ENCODE results near the gene PKP2. TPM values are rescaled to one million over a fixed set of nuclear protein-coding genes. Genes with fewer than 3 reads are reported as not detected.
"Not testable (repeated sequence)": the region's sequence is repeated elsewhere in the genome, so short reads cannot be mapped to it uniquely, and the experiment has no call there.

PKP2 gene
- polyA plus RNA-seq, 2 donors, result 1.5 to 6.5 TPM

GRCh38 chr12:32870716-32871115 is 25.9 kb downstream of the PKP2 start:
- Histone ChIP-seq H3K27me3 (ENCODE audit: control insufficient read depth in 1 of 2, insufficient read depth in 2 of 2, low read length in 2 of 2) (no peaks in the 10 kb centered on the region), H3K4me1 (ENCODE audit: control insufficient read depth in 2 of 2, insufficient read depth in 2 of 2, low read length in 1 of 2) (no peaks in the 10 kb centered on the region), H3K27ac (ENCODE audit: low read depth in 2 of 2, low read length in 1 of 2) (peak overlapping the region in 1 of 2 donors; percentile 79), H3K9me3 (ENCODE audit: control insufficient read depth in 2 of 2, insufficient read depth in 1 of 2, low read depth in 1 of 2, low read length in 1 of 2) (no peaks in the 10 kb centered on the region), H3K36me3 (ENCODE audit: control insufficient read depth in 2 of 2, insufficient read depth in 2 of 2, low read length in 1 of 2) (no peaks in the 10 kb centered on the region), H3K4me3 (ENCODE audit: low read depth in 1 of 2, low read length in 2 of 2) (no peak overlapping the region)
- WGBS, 2 donors, result 16 to 38% methylated on average over 3 of the region's 3 CpGs

DNA sequence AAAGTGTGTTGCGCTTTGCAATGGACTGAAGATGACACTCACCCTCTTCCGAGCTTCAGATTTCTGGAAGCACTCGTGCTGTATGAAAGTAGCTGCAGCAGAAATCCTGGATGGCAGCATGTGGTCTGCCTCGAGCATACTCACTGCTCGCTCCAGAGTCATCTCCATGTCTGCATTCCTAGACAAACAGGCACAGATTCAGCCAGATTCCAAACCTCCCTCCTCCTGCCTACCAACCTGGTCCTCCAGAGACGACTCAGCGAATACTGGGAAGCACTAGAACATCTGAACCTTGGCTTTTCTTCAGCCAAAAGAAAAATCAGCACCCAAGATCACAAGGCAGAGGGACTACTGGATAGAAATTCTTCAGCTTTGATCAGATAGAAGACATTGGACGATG is 27.7 kb downstream of the PKP2 start:
- no peaks in the 10 kb centered on the region for H3K36me3 ChIP-seq (ENCODE audit: control insufficient read depth in 2 of 2, insufficient read depth in 2 of 2, low read length in 1 of 2)
- H3K9me3 ChIP-seq (ENCODE audit: control insufficient read depth in 2 of 2, insufficient read depth in 1 of 2, low read depth in 1 of 2, low read length in 1 of 2), result no peaks in the 10 kb centered on the region
- H3K4me3 ChIP-seq (ENCODE audit: low read depth in 1 of 2, low read length in 2 of 2), result no peak overlapping the region
- WGBS, 2 donors, result 92 to 94% methylated on average over 8 of the region's 8 CpGs
- no peak overlapping the region for H3K27ac ChIP-seq (ENCODE audit: low read depth in 2 of 2, low read length in 1 of 2)
- H3K27me3 ChIP-seq (ENCODE audit: control insufficient read depth in 1 of 2, insufficient read depth in 2 of 2, low read length in 2 of 2), result no peaks in the 10 kb centered on the region
- no peaks in the 10 kb centered on the region for H3K4me1 ChIP-seq (ENCODE audit: control insufficient read depth in 2 of 2, insufficient read depth in 2 of 2, low read length in 1 of 2)

DNA sequence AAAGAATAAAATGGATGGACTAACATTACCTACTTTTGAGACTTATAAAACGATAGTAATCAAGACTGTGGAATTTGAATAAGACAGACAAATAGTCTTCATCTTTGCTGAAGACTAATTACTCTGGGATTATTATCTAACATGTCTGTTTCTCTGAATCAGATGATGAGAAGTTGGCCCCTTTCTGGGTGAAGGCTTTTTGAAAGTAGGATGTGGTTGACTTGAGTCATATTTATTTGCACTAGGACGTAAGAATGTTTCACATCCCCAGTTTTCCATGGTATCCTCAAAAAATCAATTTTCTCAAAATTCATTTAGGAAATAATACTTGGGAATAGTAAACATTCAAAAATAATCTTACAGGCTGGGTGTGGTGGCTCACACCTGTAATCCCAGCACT is 31.8 kb downstream of the PKP2 start:
- H3K4me1 ChIP-seq (ENCODE audit: control insufficient read depth in 2 of 2, insufficient read depth in 2 of 2, low read length in 1 of 2), result no peaks in the 10 kb centered on the region
- WGBS, 2 donors, result 77 to 90% methylated on average over 2 of the region's 2 CpGs
- no peaks in the 10 kb centered on the region for H3K36me3 ChIP-seq (ENCODE audit: control insufficient read depth in 2 of 2, insufficient read depth in 2 of 2, low read length in 1 of 2)
- no peaks in the 10 kb centered on the region for H3K9me3 ChIP-seq (ENCODE audit: control insufficient read depth in 2 of 2, insufficient read depth in 1 of 2, low read depth in 1 of 2, low read length in 1 of 2)
- no peak overlapping the region for H3K4me3 ChIP-seq (ENCODE audit: low read depth in 1 of 2, low read length in 2 of 2)
- H3K27ac ChIP-seq (ENCODE audit: low read depth in 2 of 2, low read length in 1 of 2), result no peak overlapping the region
- no peaks in the 10 kb centered on the region for H3K27me3 ChIP-seq (ENCODE audit: control insufficient read depth in 1 of 2, insufficient read depth in 2 of 2, low read length in 2 of 2)

- H3K36me3 ChIP-seq (ENCODE audit: control insufficient read depth in 2 of 2, insufficient read depth in 2 of 2, low read length in 1 of 2), result no peaks in the 10 kb centered on the region
- no peaks in the 10 kb centered on the region for H3K9me3 ChIP-seq (ENCODE audit: control insufficient read depth in 2 of 2, insufficient read depth in 1 of 2, low read depth in 1 of 2, low read length in 1 of 2)
- 84 to 87% methylated on average over 7 of the region's 7 CpGs for WGBS, 2 donors
- H3K4me1 ChIP-seq (ENCODE audit: control insufficient read depth in 2 of 2, insufficient read depth in 2 of 2, low read length in 1 of 2), result no peaks in the 10 kb centered on the region
- no peaks in the 10 kb centered on the region for H3K27me3 ChIP-seq (ENCODE audit: control insufficient read depth in 1 of 2, insufficient read depth in 2 of 2, low read length in 2 of 2)
- no peak overlapping the region for H3K4me3 ChIP-seq (ENCODE audit: low read depth in 1 of 2, low read length in 2 of 2)
- no peak overlapping the region for H3K27ac ChIP-seq (ENCODE audit: low read depth in 2 of 2, low read length in 1 of 2)
These were observed 33.4 kb downstream of the PKP2 start for GRCh38 chr12:32863128-32863527.

GRCh38 chr12:32861658-32862057 is 34.9 kb downstream of the PKP2 start:
- WGBS, 2 donors, result 92% methylated on average over 2 of the region's 2 CpGs
- H3K4me3 ChIP-seq (ENCODE audit: low read depth in 1 of 2, low read length in 2 of 2); H3K9me3 ChIP-seq (ENCODE audit: control insufficient read depth in 2 of 2, insufficient read depth in 1 of 2, low read depth in 1 of 2, low read length in 1 of 2); H3K27me3 ChIP-seq (ENCODE audit: control insufficient read depth in 1 of 2, insufficient read depth in 2 of 2, low read length in 2 of 2); H3K36me3 ChIP-seq (ENCODE audit: control insufficient read depth in 2 of 2, insufficient read depth in 2 of 2, low read length in 1 of 2); H3K4me1 ChIP-seq (ENCODE audit: control insufficient read depth in 2 of 2, insufficient read depth in 2 of 2, low read length in 1 of 2); H3K27ac ChIP-seq (ENCODE audit: low read depth in 2 of 2, low read length in 1 of 2): not testable (repeated sequence)

DNA sequence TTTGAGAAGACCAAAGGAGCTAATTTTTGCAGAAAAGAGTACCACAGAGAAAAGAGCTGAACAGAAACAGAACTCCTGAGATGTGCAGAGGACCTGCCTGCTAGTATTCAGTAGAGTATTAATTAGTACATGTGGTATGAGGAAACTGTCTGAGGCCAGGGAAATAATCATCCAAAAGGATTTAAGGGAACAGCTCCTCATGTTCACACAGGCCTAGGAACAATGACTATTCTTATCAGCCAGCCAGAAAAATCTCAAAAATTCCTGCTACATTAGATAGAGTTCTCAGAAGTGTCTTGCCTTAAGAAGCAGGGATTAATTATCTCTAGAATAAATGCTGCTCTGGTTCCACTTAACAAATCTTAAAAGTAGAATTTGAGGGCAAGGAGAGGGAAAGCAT is 36.4 kb downstream of the PKP2 start:
- Histone ChIP-seq H3K27ac (ENCODE audit: low read depth in 2 of 2, low read length in 1 of 2) (no peak overlapping the region), H3K27me3 (ENCODE audit: control insufficient read depth in 1 of 2, insufficient read depth in 2 of 2, low read length in 2 of 2) (no peaks in the 10 kb centered on the region), H3K4me3 (ENCODE audit: low read depth in 1 of 2, low read length in 2 of 2) (no peak overlapping the region), H3K4me1 (ENCODE audit: control insufficient read depth in 2 of 2, insufficient read depth in 2 of 2, low read length in 1 of 2) (no peaks in the 10 kb centered on the region), H3K36me3 (ENCODE audit: control insufficient read depth in 2 of 2, insufficient read depth in 2 of 2, low read length in 1 of 2) (no peaks in the 10 kb centered on the region), H3K9me3 (ENCODE audit: control insufficient read depth in 2 of 2, insufficient read depth in 1 of 2, low read depth in 1 of 2, low read length in 1 of 2) (no peaks in the 10 kb centered on the region)

DNA sequence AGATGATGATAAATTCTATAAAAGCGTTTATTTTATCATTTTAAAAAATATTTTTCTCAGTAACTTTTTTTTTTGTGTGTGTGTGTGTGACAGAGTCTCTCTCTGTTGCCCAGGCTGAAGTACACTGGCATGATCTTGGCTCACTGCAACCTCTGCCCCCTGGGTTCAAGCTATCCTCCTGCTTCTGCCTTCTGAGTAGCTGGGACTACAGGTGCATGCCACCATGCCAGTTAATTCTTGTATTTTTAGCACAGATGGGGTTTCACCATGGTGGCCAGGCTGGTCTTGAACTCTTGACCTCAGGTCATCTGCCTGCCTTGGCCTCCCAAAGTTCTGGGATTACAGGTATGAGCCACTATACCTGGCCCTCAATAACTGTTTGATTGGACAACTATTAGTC is 37.2 kb downstream of the PKP2 start:
- Histone ChIP-seq H3K36me3 (ENCODE audit: control insufficient read depth in 2 of 2, insufficient read depth in 2 of 2, low read length in 1 of 2) (no peaks in the 10 kb centered on the region), H3K9me3 (ENCODE audit: control insufficient read depth in 2 of 2, insufficient read depth in 1 of 2, low read depth in 1 of 2, low read length in 1 of 2) (no peaks in the 10 kb centered on the region), H3K27ac (ENCODE audit: low read depth in 2 of 2, low read length in 1 of 2) (no peak overlapping the region), H3K27me3 (ENCODE audit: control insufficient read depth in 1 of 2, insufficient read depth in 2 of 2, low read length in 2 of 2) (no peaks in the 10 kb centered on the region), H3K4me3 (ENCODE audit: low read depth in 1 of 2, low read length in 2 of 2) (no peak overlapping the region), H3K4me1 (ENCODE audit: control insufficient read depth in 2 of 2, insufficient read depth in 2 of 2, low read length in 1 of 2) (no peaks in the 10 kb centered on the region)
- WGBS, 2 donors, result 79% methylated on average over 1 of the region's 1 CpG

DNA sequence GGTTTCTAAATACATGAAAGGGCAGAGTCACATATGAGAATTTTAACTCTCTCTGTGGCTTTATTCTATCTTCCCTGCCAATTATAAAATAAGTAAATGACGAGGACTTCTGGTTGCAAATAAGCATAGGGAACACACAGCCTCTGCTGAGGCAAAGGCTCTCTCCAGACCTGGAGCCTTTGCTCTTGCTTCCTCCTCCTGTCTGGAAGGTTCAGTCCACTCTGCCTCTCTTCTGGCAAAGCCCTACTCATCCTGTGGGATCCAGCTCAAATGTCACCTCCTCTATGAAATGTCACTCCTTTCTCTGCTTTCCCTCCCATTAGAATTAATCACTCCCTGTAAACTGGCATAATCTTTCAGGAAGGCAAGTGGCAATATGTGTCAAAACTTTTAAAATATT is 41.9 kb downstream of the PKP2 start:
- WGBS, 2 donors, result 73 to 88% methylated on average over 1 of the region's 1 CpG
- Histone ChIP-seq H3K27ac (ENCODE audit: low read depth in 2 of 2, low read length in 1 of 2) (no peak overlapping the region), H3K9me3 (ENCODE audit: control insufficient read depth in 2 of 2, insufficient read depth in 1 of 2, low read depth in 1 of 2, low read length in 1 of 2) (no peaks in the 10 kb centered on the region), H3K27me3 (ENCODE audit: control insufficient read depth in 1 of 2, insufficient read depth in 2 of 2, low read length in 2 of 2) (no peaks in the 10 kb centered on the region), H3K4me3 (ENCODE audit: low read depth in 1 of 2, low read length in 2 of 2) (no peak overlapping the region), H3K36me3 (ENCODE audit: control insufficient read depth in 2 of 2, insufficient read depth in 2 of 2, low read length in 1 of 2) (no peaks in the 10 kb centered on the region), H3K4me1 (ENCODE audit: control insufficient read depth in 2 of 2, insufficient read depth in 2 of 2, low read length in 1 of 2) (no peaks in the 10 kb centered on the region)

DNA sequence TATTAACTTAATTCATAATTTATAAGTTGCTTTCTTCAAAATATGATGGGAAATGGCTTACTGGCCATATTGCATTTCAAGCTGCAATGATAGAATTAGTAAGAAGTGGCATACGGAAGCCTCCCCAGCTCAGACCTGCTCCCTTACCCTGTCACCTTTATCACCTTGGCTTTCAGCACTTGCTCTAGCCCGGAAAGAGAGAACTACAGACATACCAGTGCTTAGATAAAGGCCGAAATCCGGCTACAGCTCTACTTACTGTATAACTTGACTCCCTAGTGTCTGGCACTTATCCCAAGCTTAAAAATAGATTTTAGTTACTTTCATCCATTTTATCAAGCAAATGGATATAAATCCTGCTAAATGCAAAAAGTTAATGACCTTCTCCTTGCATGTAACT is 42.5 kb downstream of the PKP2 start:
- H3K36me3 ChIP-seq (ENCODE audit: control insufficient read depth in 2 of 2, insufficient read depth in 2 of 2, low read length in 1 of 2), result no peaks in the 10 kb centered on the region
- WGBS, 2 donors, result 71 to 78% methylated on average over 4 of the region's 4 CpGs
- H3K4me3 ChIP-seq (ENCODE audit: low read depth in 1 of 2, low read length in 2 of 2), result no peak overlapping the region
- no peaks in the 10 kb centered on the region for H3K4me1 ChIP-seq (ENCODE audit: control insufficient read depth in 2 of 2, insufficient read depth in 2 of 2, low read length in 1 of 2)
- H3K9me3 ChIP-seq (ENCODE audit: control insufficient read depth in 2 of 2, insufficient read depth in 1 of 2, low read depth in 1 of 2, low read length in 1 of 2), result no peaks in the 10 kb centered on the region
- no peaks in the 10 kb centered on the region for H3K27me3 ChIP-seq (ENCODE audit: control insufficient read depth in 1 of 2, insufficient read depth in 2 of 2, low read length in 2 of 2)
- no peak overlapping the region for H3K27ac ChIP-seq (ENCODE audit: low read depth in 2 of 2, low read length in 1 of 2)

DNA sequence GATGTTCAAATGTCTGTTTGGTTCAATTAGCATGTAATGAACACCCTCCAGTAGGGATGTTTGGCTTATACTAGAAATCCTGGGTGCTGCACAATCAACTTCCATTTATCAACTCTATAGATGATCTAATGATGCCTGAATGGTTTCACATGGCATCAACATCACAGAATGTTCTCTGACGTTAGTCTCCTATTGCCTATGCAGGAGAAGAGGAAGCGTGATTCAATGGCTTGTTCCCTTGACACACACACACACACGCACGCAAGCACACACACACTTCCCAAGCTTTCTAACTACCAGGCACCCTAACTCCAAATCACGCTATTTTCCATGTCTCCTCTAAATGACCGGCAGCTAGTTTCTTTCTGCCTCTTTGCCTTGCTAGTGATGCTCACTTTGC is 49.3 kb downstream of the PKP2 start:
- H3K27ac ChIP-seq (ENCODE audit: low read depth in 2 of 2, low read length in 1 of 2), result no peak overlapping the region
- H3K36me3 ChIP-seq (ENCODE audit: control insufficient read depth in 2 of 2, insufficient read depth in 2 of 2, low read length in 1 of 2), result no peaks in the 10 kb centered on the region
- H3K4me1 ChIP-seq (ENCODE audit: control insufficient read depth in 2 of 2, insufficient read depth in 2 of 2, low read length in 1 of 2), result no peaks in the 10 kb centered on the region
- no peaks in the 10 kb centered on the region for H3K9me3 ChIP-seq (ENCODE audit: control insufficient read depth in 2 of 2, insufficient read depth in 1 of 2, low read depth in 1 of 2, low read length in 1 of 2)
- H3K27me3 ChIP-seq (ENCODE audit: control insufficient read depth in 1 of 2, insufficient read depth in 2 of 2, low read length in 2 of 2), result no peaks in the 10 kb centered on the region
- 85 to 88% methylated on average over 6 of the region's 6 CpGs for WGBS, 2 donors
- H3K4me3 ChIP-seq (ENCODE audit: low read depth in 1 of 2, low read length in 2 of 2), result no peak overlapping the region
